Caco-2 (cell line): ENCODE results near the gene AOPEP. TPM values are rescaled to one million over a fixed set of nuclear protein-coding genes. Genes with fewer than 3 reads are reported as not detected.

Source experiments
- BruUV-seq: library from RNA; stranded (reverse); fragments of 400-500 nt; replicated peaks from 2 replicates; lab custom pipeline; 2021; lab: Mats Ljungman, UMichigan
- CTCF ChIA-PET: fragments of 300-600 bp; sonication (Branson Sonifier 250); formaldehyde crosslinking; loops from one replicate; lab custom pipeline; 2022; ENCODE audit warnings: antibody characterized with exemption; lab: Charles Lee
- POLR2A ChIA-PET: fragments of 300-600 bp; sonication (Branson Sonifier 250); formaldehyde crosslinking; loops from one replicate; lab custom pipeline; 2022; ENCODE audit warnings: antibody characterized with exemption; lab: Charles Lee
- DNase-seq, 2 experiments: peaks; one replicate each; pipeline versions ENCODE4 v3.0.0 to v3.0.0-alpha.2; 2020 to 2022
- H3K27me3 ChIP-seq: replicated peaks from 2 replicates; pipeline ENCODE4 v1.6.0; 2011; ENCODE audit warnings: low read length; ENCODE audit not compliant: control insufficient read depth, insufficient read depth
- H3K36me3 ChIP-seq: 2 replicates; pipeline ENCODE4 v1.5.1; 2011; ENCODE audit warnings: low read length; ENCODE audit not compliant: control insufficient read depth, insufficient read depth
- H3K4me1 ChIP-seq: fragments of 250-450 bp; sonication (Bioruptor Pico); 2 replicates; pipeline ENCODE4 v1.5.1; 2020; ENCODE audit warnings: mild to moderate bottlenecking
- H3K4me3 ChIP-seq: 2 replicates; pipeline ENCODE4 v1.5.1; 2011; ENCODE audit warnings: low read depth, mild to moderate bottlenecking, control low read depth, low read length
- H3K9me3 ChIP-seq: fragments of 250-450 bp; sonication (Bioruptor Pico); 2 replicates; pipeline ENCODE4 v1.5.1; 2020; ENCODE audit warnings: mild to moderate bottlenecking, moderate library complexity
- H3K27ac Mint-ChIP-seq: one replicate; pipeline ENCODE4 v1.8.0; 2022; ENCODE audit warnings: mixed read lengths; ENCODE audit not compliant: unreplicated experiment
- H3K27me3 Mint-ChIP-seq: one replicate; pipeline ENCODE4 v1.8.0; 2022; ENCODE audit warnings: mixed read lengths; ENCODE audit not compliant: insufficient read depth, unreplicated experiment
- H3K36me3 Mint-ChIP-seq: one replicate; pipeline ENCODE4 v1.8.0; 2022; ENCODE audit warnings: mild to moderate bottlenecking, mixed read lengths; ENCODE audit not compliant: insufficient read depth, unreplicated experiment
- H3K4me1 Mint-ChIP-seq: one replicate; pipeline ENCODE4 v1.8.0; 2022; ENCODE audit warnings: low read depth, mixed read lengths; ENCODE audit not compliant: unreplicated experiment
- H3K4me3 Mint-ChIP-seq: one replicate; pipeline ENCODE4 v1.8.0; 2022; ENCODE audit warnings: mild to moderate bottlenecking, moderate library complexity, mixed read lengths; ENCODE audit not compliant: unreplicated experiment
- H3K9me3 Mint-ChIP-seq: one replicate; pipeline ENCODE4 v1.8.0; 2022; ENCODE audit warnings: mixed read lengths; ENCODE audit not compliant: unreplicated experiment
- CTCF ChIP-seq, 2 experiments: fragments of 200-600 bp in 1 of 2; IDR thresholded peaks; 1 replicate in 1 of 2; 2 replicates in 1 of 2; pipeline versions ENCODE4 v1.5.1 to v1.8.0; 2011 to 2022; ENCODE audit warnings: antibody characterized with exemption in 1 of 2, control low read depth in 1 of 2, inconsistent platforms in 1 of 2, low read depth in 1 of 2, low read length in 1 of 2, mild to moderate bottlenecking in 1 of 2, moderate library complexity in 1 of 2; ENCODE audit not compliant: insufficient read depth in 1 of 2, severe bottlenecking in 1 of 2, unreplicated experiment in 1 of 2
- intact Hi-C: fragments of 100-400 bp; cut with micrococcal nuclease; formaldehyde crosslinking; loops from one replicate; pipeline ENCODE4 v1.10.0; 2022; ENCODE audit not compliant: unreplicated experiment
- total RNA-seq: library from RNA; stranded (reverse); gene quantifications from 2 replicates; pipeline ENCODE4 v1.2.3, GENCODE V29; 2022

The AOPEP gene
- total RNA-seq, 1 experiment from 2014 or later = 63.3 TPM

GRCh38 chr9:94807556-94807955, 81.1 kb downstream of the AOPEP start:
- intact Hi-C loops = no loop called here
- Histone ChIP-seq H3K36me3 (no peaks in the 10 kb centered on the region; the same call in 1 of the 2 replicates), H3K9me3 (no peaks in the 10 kb centered on the region), H3K4me3 (no peak overlapping the region), H3K27me3 (no peaks in the 10 kb centered on the region), H3K4me1 (0 out of 2 replicates have a peak, but pooled peaks cover 10% of the 10 kb centered on the region)
- Mint-ChIP-seq H3K27me3 (no peaks in the 10 kb centered on the region), H3K27ac (no peak overlapping the region), H3K4me1 (peaks cover 35% of the 10 kb centered on the region), H3K9me3 (no peaks in the 10 kb centered on the region), H3K4me3 (no peak overlapping the region), H3K36me3 (peaks cover 11% of the 10 kb centered on the region)
- DNase-seq = no peak
- no peak for TF ChIP-seq CTCF (IDR thresholded peaks at IDR 0.05; ENCODE audit: insufficient read depth in 1 of 2, low read depth in 1 of 2, low read length in 1 of 2, severe bottlenecking in 1 of 2, unreplicated experiment in 1 of 2)
- BruUV-seq = no TSS peak
- CTCF ChIA-PET = no interaction called here
- POLR2A ChIA-PET = no interaction called here

- BruUV-seq = no TSS peak
Measured at GRCh38 chr9:94808926-94809700, 82.6 kb downstream of the AOPEP start.

GRCh38 chr9:94809778-94810177, 83.3 kb downstream of the AOPEP start:
- no peaks in the 10 kb centered on the region for H3K27me3 Mint-ChIP-seq
- ChIA-PET POLR2A (no interaction called here), CTCF (no interaction called here)
- Histone ChIP-seq H3K9me3 (no peaks in the 10 kb centered on the region), H3K36me3 (no peaks in the 10 kb centered on the region; the same call in 1 of the 2 replicates), H3K4me3 (no peak overlapping the region), H3K4me1 (peaks cover 19% of the 10 kb centered on the region; the same call in 1 of the 2 replicates), H3K27me3 (no peaks in the 10 kb centered on the region)
- H3K4me3 Mint-ChIP-seq = no peak overlapping the region
- peaks cover 24% of the 10 kb centered on the region for H3K4me1 Mint-ChIP-seq
- H3K9me3 Mint-ChIP-seq = no peaks in the 10 kb centered on the region
- H3K36me3 Mint-ChIP-seq = peaks cover 11% of the 10 kb centered on the region
- BruUV-seq = no TSS peak
- no peak for TF ChIP-seq CTCF (IDR thresholded peaks at IDR 0.05; ENCODE audit: insufficient read depth in 1 of 2, low read depth in 1 of 2, low read length in 1 of 2, severe bottlenecking in 1 of 2, unreplicated experiment in 1 of 2)
- no peak for DNase-seq
- H3K27ac Mint-ChIP-seq = no peak overlapping the region
- intact Hi-C loops = no loop called here

More at GRCh38 chr9:94808926-94809700, 82.6 kb downstream of the AOPEP start:
- POLR2A ChIA-PET = no interaction called here
- Histone ChIP-seq H3K4me3 (no peak overlapping the region), H3K9me3 (no peaks in the 10 kb centered on the region), H3K27me3 (no peaks in the 10 kb centered on the region), H3K36me3 (no peaks in the 10 kb centered on the region; the same call in 1 of the 2 replicates), H3K4me1 (0 out of 2 replicates have a peak, but pooled peaks cover 15% of the 10 kb centered on the region)
- no peak for DNase-seq
- TF ChIP-seq CTCF (IDR thresholded peaks at IDR 0.05; ENCODE audit: insufficient read depth in 1 of 2, low read depth in 1 of 2, low read length in 1 of 2, severe bottlenecking in 1 of 2, unreplicated experiment in 1 of 2) = no peak
- Mint-ChIP-seq H3K27ac (no peak overlapping the region), H3K36me3 (peaks cover 11% of the 10 kb centered on the region), H3K4me3 (no peak overlapping the region), H3K4me1 (peaks cover 29% of the 10 kb centered on the region), H3K27me3 (no peaks in the 10 kb centered on the region), H3K9me3 (no peaks in the 10 kb centered on the region)
- CTCF ChIA-PET = no interaction called here
- intact Hi-C loops = no loop called here
